ENCODE data around the gene PARP6.

Gene PARP6

GRCh38 chr15:72237029-72237852 lies 35.1 kb downstream of the PARP6 start:
- H3K9ac ChIP-seq (ENCODE audit: low read length), result no peak overlapping the region
- H3K4me1 ChIP-seq (ENCODE audit: insufficient read depth, low read length, severe bottlenecking), result peaks cover 2% of the 10 kb centered on the region
- no peak overlapping the region for H3K4me3 ChIP-seq (ENCODE audit: low read depth, low read length, poor library complexity, severe bottlenecking)
- no peak overlapping the region for H3K27ac ChIP-seq (ENCODE audit: low read depth, low read length, poor library complexity, severe bottlenecking)
- H3K36me3 ChIP-seq (ENCODE audit: insufficient read depth, low read length), result peaks cover 25% of the 10 kb centered on the region
- no peaks in the 10 kb centered on the region for H3K9me3 ChIP-seq (ENCODE audit: low read length)
- H3K27me3 ChIP-seq (ENCODE audit: insufficient read depth, low read length), result no peaks in the 10 kb centered on the region
- H2AFZ ChIP-seq (ENCODE audit: low read length), result no peak overlapping the region
- no peaks in the 10 kb centered on the region for H3F3A ChIP-seq (ENCODE audit: insufficient read depth, low read length)
- H3K4me2 ChIP-seq (ENCODE audit: low read length), result no peak overlapping the region
- H4K20me1 ChIP-seq (ENCODE audit: insufficient read depth, low read length), result no peaks in the 10 kb centered on the region
- H3K9me2 ChIP-seq (ENCODE audit: low read depth, low read length), result no peaks in the 10 kb centered on the region
- TF ChIP-seq EZH2 (IDR thresholded peaks at IDR 0.05; ENCODE audit: borderline replicate concordance, low read length), result no peak
- no peaks in the 10 kb centered on the region for H3K79me2 ChIP-seq (ENCODE audit: insufficient read depth, low read length)

DNA sequence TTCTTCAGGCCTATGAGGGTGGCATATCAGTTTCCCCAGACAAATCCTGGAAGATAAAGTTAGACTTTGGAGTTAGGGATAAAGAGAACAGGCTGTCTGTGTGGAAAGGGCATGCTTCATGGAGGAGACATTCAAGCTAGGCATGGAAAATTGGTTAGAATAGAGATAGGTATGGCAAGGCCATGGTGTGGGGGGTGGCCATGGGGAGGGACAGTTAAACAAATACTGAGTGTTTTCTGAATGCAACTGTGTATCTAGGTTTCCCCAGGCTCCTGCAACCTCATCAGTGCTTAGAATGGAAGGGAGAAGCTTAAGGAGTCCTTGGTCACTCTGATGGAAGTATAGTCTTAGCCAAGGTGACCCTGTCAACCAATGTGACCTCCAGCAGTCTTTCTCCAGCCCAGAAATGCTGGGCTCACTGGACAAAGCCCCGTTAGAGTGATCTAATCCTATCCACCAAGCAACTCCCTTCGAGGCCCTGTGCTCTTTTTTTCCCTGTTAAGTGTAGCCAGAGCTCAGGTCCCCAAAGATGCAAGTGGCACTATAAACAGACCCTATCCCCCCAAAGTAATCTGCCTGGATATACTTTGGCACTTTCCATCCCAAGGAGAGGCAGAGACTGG lies 35.9 kb downstream of the PARP6 start:
- no peaks in the 10 kb centered on the region for H3K9me2 ChIP-seq (ENCODE audit: low read depth, low read length)
- TF ChIP-seq EZH2 (IDR thresholded peaks at IDR 0.05; ENCODE audit: borderline replicate concordance, low read length) (no peak), CTCF (IDR thresholded peaks at IDR 0.05; ENCODE audit: low read length) (no peak)
- no peaks in the 10 kb centered on the region for H3K79me2 ChIP-seq (ENCODE audit: insufficient read depth, low read length)
- no peak overlapping the region for H3K4me3 ChIP-seq (ENCODE audit: low read depth, low read length, poor library complexity, severe bottlenecking)
- no peaks in the 10 kb centered on the region for H3F3A ChIP-seq (ENCODE audit: insufficient read depth, low read length)
- H4K20me1 ChIP-seq (ENCODE audit: insufficient read depth, low read length), result no peaks in the 10 kb centered on the region
- H2AFZ ChIP-seq (ENCODE audit: low read length), result no peak overlapping the region
- no peaks in the 10 kb centered on the region for H3K27me3 ChIP-seq (ENCODE audit: insufficient read depth, low read length)
- no peak overlapping the region for H3K9ac ChIP-seq (ENCODE audit: low read length)
- no peak overlapping the region for H3K27ac ChIP-seq (ENCODE audit: low read depth, low read length, poor library complexity, severe bottlenecking)
- no peaks in the 10 kb centered on the region for H3K9me3 ChIP-seq (ENCODE audit: low read length)
- peaks cover 9% of the 10 kb centered on the region for H3K4me1 ChIP-seq (ENCODE audit: insufficient read depth, low read length, severe bottlenecking)
- no peak overlapping the region for H3K4me2 ChIP-seq (ENCODE audit: low read length)
- peaks cover 18% of the 10 kb centered on the region for H3K36me3 ChIP-seq (ENCODE audit: insufficient read depth, low read length)

DNA sequence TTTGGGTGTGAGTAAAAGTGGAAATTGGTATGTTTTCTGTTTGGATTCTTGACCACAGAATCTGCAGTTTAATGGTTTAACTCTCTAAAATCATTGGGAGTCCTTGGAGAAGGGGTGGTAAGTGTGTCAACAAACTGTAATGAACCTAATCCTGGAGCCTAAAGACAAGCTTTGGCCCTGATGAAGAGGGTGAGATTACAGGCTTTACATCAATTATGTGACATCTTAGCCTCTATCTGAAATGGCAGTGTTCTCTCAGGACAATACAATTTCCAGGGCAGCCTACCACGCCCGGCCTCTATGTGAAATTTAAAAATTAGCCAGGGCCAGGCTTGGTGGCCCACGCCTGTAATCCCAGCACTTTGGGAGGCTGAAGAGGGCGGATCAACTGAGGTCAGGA lies 37.1 kb downstream of the PARP6 start:
- Histone ChIP-seq H3K27me3 (ENCODE audit: insufficient read depth, low read length) (no peaks in the 10 kb centered on the region), H3K9me2 (ENCODE audit: low read depth, low read length) (no peaks in the 10 kb centered on the region), H3K36me3 (ENCODE audit: insufficient read depth, low read length) (peaks cover 7% of the 10 kb centered on the region; the same call in 1 of the 2 replicates), H3K9ac (ENCODE audit: low read length) (no peak overlapping the region), H3K4me1 (ENCODE audit: insufficient read depth, low read length, severe bottlenecking) (peaks cover 10% of the 10 kb centered on the region), H3K79me2 (ENCODE audit: insufficient read depth, low read length) (peaks cover 4% of the 10 kb centered on the region; the same call in 1 of the 2 replicates), H3K4me2 (ENCODE audit: low read length) (no peak overlapping the region), H3F3A (ENCODE audit: insufficient read depth, low read length) (no peaks in the 10 kb centered on the region), H2AFZ (ENCODE audit: low read length) (no peak overlapping the region), H3K9me3 (ENCODE audit: low read length) (no peaks in the 10 kb centered on the region), H3K27ac (ENCODE audit: low read depth, low read length, poor library complexity, severe bottlenecking) (no peak overlapping the region), H3K4me3 (ENCODE audit: low read depth, low read length, poor library complexity, severe bottlenecking) (no peak overlapping the region), H4K20me1 (ENCODE audit: insufficient read depth, low read length) (no peaks in the 10 kb centered on the region)
- TF ChIP-seq CTCF (IDR thresholded peaks at IDR 0.05; ENCODE audit: low read length) (no peak), EZH2 (IDR thresholded peaks at IDR 0.05; ENCODE audit: borderline replicate concordance, low read length) (no peak)

Data from OCI-LY1 (cell line).